ENCODE data around the gene GBF1.

DNA sequence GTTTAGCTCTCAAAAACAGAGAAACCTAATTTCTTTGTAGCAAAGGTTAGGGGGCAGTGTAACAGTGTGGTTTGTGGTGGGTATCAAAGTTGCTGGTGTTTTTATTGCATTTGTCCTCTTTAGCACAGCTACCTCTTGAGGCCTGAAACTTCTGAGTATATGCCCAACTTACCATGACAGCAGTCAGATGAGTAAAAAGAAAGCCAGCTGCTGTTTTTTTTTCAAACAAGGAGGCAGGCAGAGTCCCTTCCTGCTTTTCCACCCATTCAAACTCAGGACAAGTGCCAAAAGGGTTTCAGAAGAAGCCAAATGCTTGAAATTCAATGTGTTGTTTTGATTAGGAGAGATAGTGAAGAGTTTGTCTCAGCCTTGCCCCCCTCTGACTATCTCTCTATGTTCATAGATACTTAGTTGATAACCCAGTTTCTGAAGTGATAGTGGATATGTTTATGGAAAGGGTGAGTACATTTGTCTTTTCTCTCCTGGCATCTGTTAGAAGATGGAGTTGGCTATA, 23.1 kb downstream of the GBF1 start:
- TF ChIP-seq CTCF (IDR thresholded peaks at IDR 0.05; ENCODE audit: poor library complexity, severe bottlenecking) (no peak), EZH2 (IDR thresholded peaks at IDR 0.05; ENCODE audit: borderline replicate concordance, insufficient read depth, low read length, poor library complexity, severe bottlenecking) (no peak), POLR2AphosphoS5 (IDR thresholded peaks at IDR 0.05) (no peak), EP300 (conservative IDR thresholded peaks at IDR 0.05; ENCODE audit: poor library complexity, severe bottlenecking) (no peak), RAD21 (conservative IDR thresholded peaks at IDR 0.05) (no peak), TAF1 (IDR thresholded peaks at IDR 0.05; ENCODE audit: low read depth) (no peak)

Measured in neural cell (in vitro differentiated cells).